Lung (tissue), 12 donors: ENCODE results near the gene LMF1. TPM values are rescaled to one million over a fixed set of nuclear protein-coding genes. Genes with fewer than 3 reads are reported as not detected.

Experiments used
- ATAC-seq: fragments of 200-7000 bp; cut with Tn5 transposase; one replicate; pipeline ENCODE4 v1.9.1; 2020; ENCODE audit warnings: moderate number of reproducible peaks; ENCODE audit not compliant: insufficient read depth, low FRiP score
- DNase-seq, 3 donors: peaks; one replicate each; pipeline ENCODE4 v3.0.0-alpha.2; 2013 to 2017
- H3K27ac ChIP-seq, 2 donors: one replicate each; pipeline ENCODE4 v1.5.1; 2013; ENCODE audit warnings: mild to moderate bottlenecking in 2 of 2, moderate library complexity in 2 of 2, control low read depth in 1 of 2, inconsistent platforms in 1 of 2, low read depth in 1 of 2, low read length in 1 of 2
- H3K27me3 ChIP-seq, 3 donors: one replicate each; pipeline ENCODE4 v1.5.1; 2013; ENCODE audit warnings: low read length in 2 of 3; ENCODE audit not compliant: control insufficient read depth in 3 of 3, insufficient read depth in 3 of 3
- H3K36me3 ChIP-seq, 4 donors: one replicate each; pipeline ENCODE4 v1.5.1; 2013; ENCODE audit warnings: low read length in 4 of 4, mild to moderate bottlenecking in 1 of 4, moderate library complexity in 1 of 4; ENCODE audit not compliant: control insufficient read depth in 4 of 4, insufficient read depth in 4 of 4
- H3K4me1 ChIP-seq, 5 donors: one replicate each; pipeline ENCODE4 v1.5.1; 2013; ENCODE audit warnings: low read length in 5 of 5, mild to moderate bottlenecking in 2 of 5, moderate library complexity in 1 of 5; ENCODE audit not compliant: control insufficient read depth in 5 of 5, insufficient read depth in 5 of 5
- H3K4me3 ChIP-seq: one replicate; pipeline ENCODE4 v1.5.1; 2013; ENCODE audit warnings: mild to moderate bottlenecking, control low read depth, moderate library complexity
- H3K9ac ChIP-seq, 2 donors: one replicate each; pipeline ENCODE4 v1.5.1; 2013; ENCODE audit warnings: low read length in 2 of 2, control low read depth in 1 of 2; ENCODE audit not compliant: insufficient read depth in 1 of 2
- H3K9me3 ChIP-seq, 4 donors: one replicate each; pipeline ENCODE4 v1.5.1; 2013; ENCODE audit warnings: low read length in 3 of 4, mild to moderate bottlenecking in 1 of 4, moderate library complexity in 1 of 4; ENCODE audit not compliant: control insufficient read depth in 4 of 4, insufficient read depth in 3 of 4
- CTCF ChIP-seq: IDR thresholded peaks from 2 replicates; pipeline ENCODE4 v1.5.1; 2012; ENCODE audit warnings: mild to moderate bottlenecking; ENCODE audit errors: control extremely low read depth, extremely low read depth
- WGBS, 2 donors: extraction: QIAGEN DNeasy Blood & Tissue Kit; methylation state at CpG; one replicate each; pipeline ENCODE4 v1.1.7; 2013; 5-methylcytosine and 5-hydroxymethylcytosine counted together
- polyA plus RNA-seq, 2 donors: library from polyadenylated mRNA; stranded (reverse); fragments of 200-250 nt; gene quantifications; one replicate each; pipeline ENCODE4 v1.2.1, GENCODE V29; 2013
- total RNA-seq, 2 donors: library from RNA; depleted of rRNA in 1 of 2; stranded (reverse); fragments of >200 nt in 1 of 2; gene quantifications; one replicate each; pipeline ENCODE4 v1.2.1, GENCODE V29; 2014 to 2021
- donor health status: control.
- donor health status: control.
- donor health status: Bipolar disorder and iron deficiency.
- donor health status: healthy.
- donor health status: DM: yes; HTN: yes; CAD: no.

LMF1 gene
- total and polyA plus RNA-seq, 4 donors: 9.1 to 23.7 (median 20.6) TPM

- Histone ChIP-seq H3K9ac (no peak overlapping the region), H3K4me3 (no peak overlapping the region), H3K9me3 (peaks cover 0 to 4% (median 0%) of the 10 kb centered on the region in 4 donors), H3K4me1 (no peaks in the 10 kb centered on the region), H3K27ac (no peak overlapping the region), H3K36me3 (peaks cover 0 to 44% (median 0%) of the 10 kb centered on the region in 4 donors), H3K27me3 (no peaks in the 10 kb centered on the region)
- DNase-seq (no peak), ATAC-seq (no peak)
- no peak for TF ChIP-seq CTCF
- 90 to 96% methylated on average over 44 to 48 of the region's 48 CpGs for WGBS, 2 donors
Observed at GRCh38 chr16:874366-875181, 96.2 kb downstream of the LMF1 start.

- H3K36me3 ChIP-seq: peaks cover 0 to 49% (median 0%) of the 10 kb centered on the region in 4 donors
- H3K4me1 ChIP-seq: no peaks in the 10 kb centered on the region
- DNase-seq (no peak), ATAC-seq (no peak)
- no peak overlapping the region for H3K27ac ChIP-seq
- no peaks in the 10 kb centered on the region for H3K27me3 ChIP-seq
- no peak overlapping the region for H3K4me3 ChIP-seq
- 91 to 95% methylated on average over 22 of the region's 22 CpGs for WGBS, 2 donors
- H3K9ac ChIP-seq: no peak overlapping the region
- peaks cover 0 to 4% (median 0%) of the 10 kb centered on the region in 4 donors for H3K9me3 ChIP-seq
- TF ChIP-seq CTCF: no peak
Observed at GRCh38 chr16:873889-874288, 96.9 kb downstream of the LMF1 start.

- peaks cover 0 to 4% (median 0%) of the 10 kb centered on the region in 4 donors for H3K9me3 ChIP-seq
- H3K4me1 ChIP-seq: no peaks in the 10 kb centered on the region
- no peak overlapping the region for H3K9ac ChIP-seq
- no peak overlapping the region for H3K4me3 ChIP-seq
- 90 to 92% methylated on average over 29 of the region's 29 CpGs for WGBS, 2 donors
- ATAC-seq (no peak), DNase-seq (no peak)
- no peaks in the 10 kb centered on the region for H3K27me3 ChIP-seq
- peaks cover 0 to 52% (median 0%) of the 10 kb centered on the region in 4 donors for H3K36me3 ChIP-seq
- no peak for TF ChIP-seq CTCF
- no peak overlapping the region for H3K27ac ChIP-seq
Observed at GRCh38 chr16:873243-873661, 97.5 kb downstream of the LMF1 start.
